Left renal pelvis (tissue), 4 donors: ENCODE data around the gene RBP2. TPM values are rescaled to one million over a fixed set of nuclear protein-coding genes. Genes with fewer than 3 reads are reported as not detected.

ENCODE experiments used
- DNase-seq, 4 donors: peaks; one replicate each; pipeline ENCODE4 v3.0.0-alpha.2; 2013; ENCODE audit warnings: low read depth in 4 of 4, low spot score in 3 of 4
- polyA plus RNA-seq, 4 donors: library from polyadenylated mRNA; unstranded; fragments of 120-200 nt; gene quantifications; one replicate each; pipeline ENCODE4 v1.2.1, GENCODE V29; 2013; ENCODE audit not compliant: insufficient read length in 4 of 4

Gene RBP2
- under 1 TPM in 3 of 4 donors, not detected in 1; 0.48 to 0.96 (median 0.58) TPM for polyA plus RNA-seq

- DNase-seq = no peak
Measured at GRCh38 chr3:139476348-139476747, at the start of gene RBP2. Gene RBP2, minus strand, starts transcription at chr3:139476516. Its CDS starts 57 bp downstream, at chr3:139476459.

DNA sequence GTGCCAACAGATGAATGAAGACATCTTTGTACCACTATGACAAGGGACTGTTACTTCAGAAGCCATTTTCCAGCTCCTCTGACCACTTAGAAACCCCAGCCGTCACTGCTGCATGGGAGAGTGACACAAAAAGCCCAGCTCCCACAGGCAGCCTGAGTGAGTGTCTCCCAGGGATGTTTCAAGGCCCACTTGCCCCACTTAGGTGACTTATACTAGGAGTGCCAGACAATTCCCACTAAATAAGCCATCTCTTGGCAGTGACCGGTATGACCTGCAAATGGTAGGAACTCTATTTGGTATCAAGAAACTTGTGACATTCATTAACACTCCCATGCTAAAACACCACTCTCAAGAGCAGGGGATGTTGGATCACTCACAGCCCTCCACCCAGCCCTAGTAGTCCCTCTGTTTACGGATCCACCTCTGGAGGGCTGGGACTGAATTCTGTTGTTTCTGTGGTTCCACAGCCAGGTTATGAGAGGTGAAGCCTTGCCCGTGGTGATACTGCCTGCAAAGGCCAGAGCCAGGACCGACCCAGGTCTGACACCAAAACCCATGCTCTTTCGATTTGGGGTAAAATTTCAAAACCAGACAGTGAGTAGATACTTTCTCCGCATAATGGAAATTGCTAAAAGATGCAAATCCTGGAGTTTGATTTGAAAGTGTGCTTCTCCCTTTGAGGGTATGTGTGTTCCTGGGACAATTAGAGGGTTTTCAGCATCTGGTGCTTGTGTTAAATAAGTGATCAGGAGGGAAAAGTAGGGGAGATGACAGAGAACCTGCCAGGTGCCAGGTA lies 48.7 kb upstream of the RBP2 start:
- DNase-seq = no peak

- no peak for DNase-seq
Measured at GRCh38 chr3:139523718-139524117, 47.4 kb upstream of the RBP2 start.

GRCh38 chr3:139523166-139523565 lies 46.9 kb upstream of the RBP2 start:
- no peak for DNase-seq

- DNase-seq = no peak
Measured at GRCh38 chr3:139522421-139522820, 46.1 kb upstream of the RBP2 start.

- DNase-seq = no peak
Measured at GRCh38 chr3:139521816-139522215, 45.5 kb upstream of the RBP2 start.

GRCh38 chr3:139521144-139521543 lies 44.8 kb upstream of the RBP2 start:
- DNase-seq = no peak

- no peak for DNase-seq
Measured at GRCh38 chr3:139519998-139520737, 43.9 kb upstream of the RBP2 start.

DNA sequence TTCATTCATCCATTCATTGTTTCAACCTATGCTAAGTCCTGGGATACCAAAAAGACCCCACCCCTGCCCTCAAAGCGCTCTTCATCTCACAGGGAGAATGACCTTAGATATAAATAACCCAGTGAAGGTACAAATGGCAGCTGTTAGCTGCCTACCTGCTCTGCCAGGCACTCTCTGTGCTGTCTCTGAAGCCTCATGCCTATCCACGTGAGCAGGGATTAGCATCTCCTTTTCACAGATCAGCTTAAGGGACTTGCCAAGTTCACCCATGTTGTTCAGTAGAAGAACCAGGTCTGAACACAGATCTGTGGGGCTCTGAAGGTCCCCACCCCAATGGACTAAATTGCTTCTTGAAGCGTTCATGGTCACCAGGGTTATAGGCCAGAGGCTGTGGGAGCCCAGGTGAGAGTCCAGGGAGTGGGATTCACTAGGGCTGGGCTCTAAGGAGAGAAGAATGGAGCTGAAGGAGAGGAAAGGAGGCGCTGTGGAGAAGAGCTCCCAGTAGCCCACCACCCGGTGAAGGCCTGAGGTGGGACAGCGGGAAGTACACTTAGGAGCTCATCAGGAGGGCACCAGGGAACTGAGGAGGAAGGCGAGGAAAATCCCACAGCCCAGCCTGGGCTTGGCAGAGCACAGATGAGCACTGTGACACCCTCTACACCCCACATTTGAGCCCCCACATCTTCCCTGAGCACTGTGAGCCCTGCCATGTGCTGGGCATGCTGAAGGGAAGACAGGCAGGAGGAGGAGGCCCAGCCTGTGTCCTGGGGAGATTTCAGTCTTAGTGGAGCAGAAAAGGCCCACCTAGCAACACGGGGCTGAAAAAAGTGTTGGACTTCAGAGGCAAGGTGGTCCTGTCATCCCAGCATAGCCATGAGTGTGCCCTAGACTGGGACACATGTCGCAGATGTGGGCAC lies 42.9 kb upstream of the RBP2 start:
- no peak for DNase-seq

DNA sequence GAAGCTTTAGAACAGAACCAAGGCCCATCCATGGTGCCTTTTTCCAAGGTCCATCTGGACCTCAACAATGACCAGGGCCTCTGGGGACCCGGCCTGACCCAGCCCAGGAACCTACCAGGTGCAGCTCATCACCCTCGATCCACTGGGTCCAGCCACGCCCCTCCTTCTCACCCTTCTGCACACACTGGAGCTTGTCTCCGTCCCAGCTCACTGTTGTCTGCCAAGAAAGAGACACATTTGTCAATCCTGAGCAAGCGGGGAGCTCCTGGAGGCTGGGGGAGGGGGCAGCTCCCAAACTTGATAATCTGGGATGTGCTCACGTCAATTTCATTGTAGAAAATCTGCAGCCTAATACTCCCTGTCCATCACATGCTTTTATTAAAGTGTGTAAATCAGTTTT lies 42.0 kb upstream of the RBP2 start:
- no peak for DNase-seq

DNA sequence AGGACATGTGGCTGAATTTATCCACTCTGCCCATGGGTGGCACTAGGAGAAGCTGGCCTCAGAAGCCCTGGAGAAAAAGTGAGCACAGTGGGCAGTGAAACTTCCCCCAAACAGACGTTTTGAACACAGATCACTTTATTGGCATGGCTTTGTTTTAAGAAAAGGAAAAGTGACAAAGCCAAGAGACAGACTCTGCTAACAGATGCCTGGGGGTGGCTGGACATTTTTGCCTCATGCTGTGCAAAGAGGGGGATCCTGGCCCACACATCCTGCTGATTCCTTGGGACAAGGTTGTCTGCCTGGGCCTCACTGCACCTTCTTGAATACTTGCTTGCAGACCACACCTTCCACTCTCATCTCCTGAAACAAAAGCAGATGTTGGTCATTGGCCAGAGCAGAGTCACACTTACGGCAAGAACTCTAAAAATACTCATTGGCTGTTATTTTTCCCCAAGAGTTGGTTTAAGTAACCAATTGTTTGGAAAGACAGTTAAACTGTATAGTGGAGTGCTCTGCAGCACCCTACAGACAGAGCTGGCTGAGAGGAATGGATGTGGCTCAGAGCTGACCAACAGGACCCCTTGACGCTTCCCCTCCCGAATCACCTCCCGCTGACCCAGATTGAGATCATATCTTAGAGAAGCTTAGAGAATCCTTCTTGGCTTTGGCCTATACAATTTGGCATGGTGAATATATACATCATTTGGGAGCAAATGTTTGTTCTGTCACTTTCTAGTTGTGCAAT lies 41.2 kb upstream of the RBP2 start:
- DNase-seq = no peak

GRCh38 chr3:139514741-139515140 lies 38.4 kb upstream of the RBP2 start:
- DNase-seq = no peak

DNA sequence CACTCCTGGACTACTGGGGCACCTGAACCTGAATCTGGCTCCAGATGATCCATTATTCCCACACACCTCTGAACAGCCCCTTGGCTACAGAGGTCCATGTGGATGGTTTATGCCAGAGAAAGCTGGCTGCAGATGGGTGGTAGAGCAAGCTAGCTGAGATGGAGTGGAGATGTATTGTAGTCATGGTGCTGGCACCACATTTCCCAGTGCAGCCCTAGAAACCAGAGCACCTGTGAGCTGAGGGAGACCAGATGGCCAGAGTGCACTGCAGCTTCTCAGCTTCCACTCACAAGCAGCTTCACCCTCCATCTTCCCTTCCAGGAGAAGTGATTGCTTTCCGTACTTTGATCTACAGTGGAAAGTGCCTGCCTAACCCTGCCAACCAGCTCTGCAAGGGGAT lies 33.3 kb upstream of the RBP2 start:
- DNase-seq = no peak

DNA sequence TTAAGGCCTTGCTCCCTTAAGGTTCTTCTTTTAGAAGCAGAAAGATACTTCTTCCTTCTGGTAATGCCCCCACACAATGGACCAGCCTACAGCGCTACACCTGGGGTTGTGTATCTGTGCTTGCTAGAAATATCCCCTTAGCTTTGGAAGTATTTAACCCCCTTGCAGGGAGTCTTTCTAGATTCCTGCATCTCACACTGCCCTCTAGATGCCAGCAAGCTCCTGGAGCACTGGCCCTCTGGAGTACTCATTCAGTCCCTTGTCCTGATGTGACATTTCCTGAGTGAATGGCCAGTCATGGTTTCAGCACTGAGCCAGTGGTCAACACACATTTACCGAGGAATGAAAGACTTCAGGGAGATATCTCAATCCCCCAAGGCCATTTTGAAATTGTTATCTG lies 30.4 kb upstream of the RBP2 start:
- no peak for DNase-seq

GRCh38 chr3:139505829-139506386 lies 29.6 kb upstream of the RBP2 start:
- no peak for DNase-seq

- DNase-seq = no peak
Measured at GRCh38 chr3:139499536-139499935, 23.2 kb upstream of the RBP2 start.

DNA sequence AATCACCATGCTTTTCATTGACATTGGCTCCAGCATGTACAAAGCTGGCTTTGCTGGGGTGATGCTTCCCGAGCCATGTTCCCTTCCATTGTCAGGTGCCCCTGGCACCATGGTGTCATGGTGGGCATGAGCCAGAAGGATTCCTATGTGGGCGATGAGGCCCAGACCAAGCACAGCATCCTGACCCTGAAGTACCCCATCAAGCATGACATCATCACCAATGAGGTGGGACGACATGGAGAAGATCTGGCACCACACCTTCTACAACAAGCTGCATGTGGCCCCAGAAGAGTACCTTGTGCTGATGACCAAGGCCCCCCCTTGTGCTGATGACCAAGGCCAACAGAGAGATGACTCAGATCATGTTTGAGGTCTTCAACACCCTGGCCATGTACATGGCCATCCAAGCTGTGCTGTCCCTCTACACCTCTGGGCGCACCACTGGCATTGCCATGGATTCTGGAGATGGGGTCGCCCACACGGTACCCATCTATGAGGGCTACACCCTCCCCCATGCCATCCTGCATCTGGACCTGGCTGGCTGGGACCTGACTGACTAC lies 17.6 kb upstream of the RBP2 start:
- DNase-seq = no peak

- DNase-seq = no peak
Measured at GRCh38 chr3:139491966-139492365, 15.7 kb upstream of the RBP2 start.

DNA sequence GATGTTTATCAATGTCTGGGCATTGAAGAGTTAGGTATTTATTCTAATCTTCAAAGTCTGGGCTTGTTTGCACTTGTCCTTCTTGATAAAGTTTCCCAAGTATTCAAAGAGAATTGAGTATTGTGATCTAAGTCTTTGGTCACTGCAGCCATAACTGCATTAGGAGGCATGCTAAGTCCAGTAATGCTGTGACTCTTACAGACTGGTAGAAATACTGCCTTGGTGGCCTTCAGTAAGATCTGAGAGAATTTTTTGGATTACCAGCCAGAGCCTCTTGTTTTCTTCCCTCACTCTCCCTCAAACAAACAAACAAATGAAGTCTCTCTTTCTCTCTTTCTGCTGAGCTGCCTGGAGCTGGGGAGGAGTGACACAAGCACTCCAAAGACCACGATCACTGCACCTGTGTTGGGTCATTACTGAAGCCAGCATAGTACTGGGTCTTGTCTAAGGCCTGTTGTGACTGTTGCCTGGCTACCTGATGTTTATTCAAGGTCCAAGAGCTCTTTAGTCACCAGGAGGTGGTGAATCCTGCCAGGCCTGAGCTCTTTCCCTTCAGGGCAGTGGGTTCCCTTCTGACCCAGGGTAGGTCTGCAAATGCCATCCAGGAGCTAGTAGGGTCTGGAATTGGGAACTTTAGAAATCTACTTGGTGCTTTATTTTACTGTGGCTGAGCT lies 14.8 kb upstream of the RBP2 start:
- no peak for DNase-seq
